Neuronal stem cell (in vitro differentiated cells): Measurements from ENCODE around the gene SNRNP40.
A peak's percentile ranks its signal among the peaks of the same experiment; 100 is the strongest.
"Not testable (repeated sequence)": the region's sequence is repeated elsewhere in the genome, so short reads cannot be mapped to it uniquely, and the experiment has no call there.

ENCODE experiments used
- DNase-seq: peaks from one replicate; pipeline ENCODE4 v3.0.0-alpha.2; 2013; ENCODE audit warnings: low spot score
- H2AFZ ChIP-seq: one replicate; pipeline ENCODE4 v1.6.1; 2013; ENCODE audit warnings: mild to moderate bottlenecking, low read length, inconsistent platforms
- H2AK5ac ChIP-seq: 2 replicates; pipeline ENCODE4 v1.6.1; 2013; ENCODE audit warnings: low read depth, mild to moderate bottlenecking, inconsistent platforms, low read length, moderate library complexity, mixed read lengths
- H2BK120ac ChIP-seq: 2 replicates; pipeline ENCODE4 v1.6.1; 2013; ENCODE audit warnings: low read depth, mild to moderate bottlenecking, inconsistent platforms, low read length, moderate library complexity, mixed read lengths
- H2BK12ac ChIP-seq: one replicate; pipeline ENCODE4 v1.6.1; 2013; ENCODE audit warnings: low read length, inconsistent platforms
- H2BK15ac ChIP-seq: 2 replicates; pipeline ENCODE4 v1.6.1; 2013; ENCODE audit warnings: mild to moderate bottlenecking, low read length, inconsistent platforms, mixed read lengths
- H2BK5ac ChIP-seq: one replicate; pipeline ENCODE4 v1.6.1; 2013; ENCODE audit warnings: inconsistent platforms, mild to moderate bottlenecking, low read length, moderate library complexity
- H3K14ac ChIP-seq: one replicate; pipeline ENCODE4 v1.6.1; 2013; ENCODE audit warnings: low read length, inconsistent platforms
- H3K18ac ChIP-seq: 2 replicates; pipeline ENCODE4 v1.6.1; 2013; ENCODE audit warnings: low read length, inconsistent platforms
- H3K23ac ChIP-seq: 2 replicates; pipeline ENCODE4 v1.6.1; 2013; ENCODE audit warnings: low read depth, mild to moderate bottlenecking, mixed read lengths, low read length, inconsistent platforms; ENCODE audit not compliant: poor library complexity
- H3K27ac ChIP-seq: replicated peaks from 3 replicates; pipeline ENCODE4 v1.5.1; 2013; ENCODE audit warnings: low read length, inconsistent platforms
- H3K27me3 ChIP-seq, 3 experiments: 2 replicates each; pipeline ENCODE4 v1.6.1; 2013; ENCODE audit warnings: low read length in 3 of 3, mild to moderate bottlenecking in 2 of 3, inconsistent platforms in 1 of 3, low read depth in 1 of 3, mixed read lengths in 1 of 3, moderate library complexity in 1 of 3; ENCODE audit not compliant: control insufficient read depth in 3 of 3, insufficient read depth in 3 of 3
- H3K36me3 ChIP-seq, 2 donors: replicated peaks in 1 of 2; 2 replicates each; pipeline ENCODE4 v1.6.1; 2013; ENCODE audit warnings: low read length in 2 of 2; ENCODE audit not compliant: control insufficient read depth in 2 of 2, insufficient read depth in 2 of 2
- H3K4ac ChIP-seq: 2 replicates; pipeline ENCODE4 v1.6.1; 2013; ENCODE audit warnings: inconsistent platforms, mild to moderate bottlenecking, low read length, moderate library complexity
- H3K4me1 ChIP-seq, 2 donors: 1 replicate in 1 of 2; 2 replicates in 1 of 2; pipeline ENCODE4 v1.6.1; 2013; ENCODE audit warnings: low read length in 2 of 2, low read depth in 1 of 2; ENCODE audit not compliant: control insufficient read depth in 2 of 2, insufficient read depth in 1 of 2
- H3K4me2 ChIP-seq: one replicate; pipeline ENCODE4 v1.6.1; 2013; ENCODE audit warnings: mild to moderate bottlenecking, low read length, inconsistent platforms; ENCODE audit not compliant: insufficient read depth, poor library complexity, severe bottlenecking
- H3K4me3 ChIP-seq, 2 donors: 2 replicates each; pipeline ENCODE4 v1.5.1; 2013; ENCODE audit warnings: low read length in 2 of 2, mild to moderate bottlenecking in 2 of 2, inconsistent platforms in 1 of 2, moderate library complexity in 1 of 2
- H3K79me1 ChIP-seq: one replicate; pipeline ENCODE4 v1.6.1; 2013; ENCODE audit warnings: low read depth, mild to moderate bottlenecking, inconsistent platforms, low read length, moderate library complexity
- H3K9ac ChIP-seq: one replicate; pipeline ENCODE4 v1.6.1; 2013; ENCODE audit warnings: mild to moderate bottlenecking, low read depth, low read length, inconsistent platforms; ENCODE audit not compliant: poor library complexity
- H3K9me3 ChIP-seq, 2 donors: replicated peaks in 1 of 2; 2 replicates each; pipeline versions ENCODE3 to v1.6.1; 2013; ENCODE audit warnings: low read length in 2 of 2, mild to moderate bottlenecking in 2 of 2, inconsistent platforms in 1 of 2, low read depth in 1 of 2, mixed read lengths in 1 of 2, moderate library complexity in 1 of 2; ENCODE audit not compliant: control insufficient read depth in 2 of 2, insufficient read depth in 1 of 2
- H4K8ac ChIP-seq: one replicate; pipeline ENCODE4 v1.6.1; 2013; ENCODE audit warnings: low read depth, mild to moderate bottlenecking, inconsistent platforms, low read length, moderate library complexity
- H4K91ac ChIP-seq: one replicate; pipeline ENCODE4 v1.6.1; 2013; ENCODE audit warnings: low read length, low read depth, mild to moderate bottlenecking, inconsistent platforms; ENCODE audit not compliant: poor library complexity
- WGBS, 2 donors: extraction: QIAGEN DNeasy Blood & Tissue Kit; methylation state at CpG; one replicate each; pipeline ENCODE4 v1.1.7; 2013; ENCODE audit warnings: missing lambda C conversion rate in 2 of 2, mixed read lengths in 1 of 2; ENCODE audit not compliant: insufficient read length in 2 of 2, insufficient replicate concordance in 1 of 2; ENCODE audit errors: extremely low coverage in 2 of 2; 5-methylcytosine and 5-hydroxymethylcytosine counted together

SNRNP40 gene

GRCh38 chr1:31266547-31266946 lies 30.0 kb downstream of the SNRNP40 start:
- no peak overlapping the region for H2BK12ac ChIP-seq
- no peak overlapping the region for H3K4me2 ChIP-seq
- no peak overlapping the region for H2BK5ac ChIP-seq
- H3K27ac ChIP-seq, result peak overlapping the region; percentile 20
- no peak overlapping the region for H3K14ac ChIP-seq
- no peak overlapping the region for H3K4ac ChIP-seq
- H2AK5ac ChIP-seq, result no peak overlapping the region
- peaks cover 22 to 100% of the 10 kb centered on the region in 2 donors for H3K36me3 ChIP-seq
- H3K27me3 ChIP-seq, result no peaks in the 10 kb centered on the region
- peaks cover 0 to 4% of the 10 kb centered on the region in 2 donors for H3K4me1 ChIP-seq
- no peak for DNase-seq
- no peaks in the 10 kb centered on the region for H3K9me3 ChIP-seq
- H2BK120ac ChIP-seq, result no peak overlapping the region
- no peak overlapping the region for H2AFZ ChIP-seq
- no peak overlapping the region for H4K8ac ChIP-seq
- no peaks in the 10 kb centered on the region for H3K79me1 ChIP-seq
- no CpG with 5 or more reads among the region's 2 CpGs for WGBS, 2 donors
- no peak overlapping the region for H4K91ac ChIP-seq
- no peak overlapping the region for H2BK15ac ChIP-seq
- H3K23ac ChIP-seq, result no peak overlapping the region
- no peak overlapping the region for H3K18ac ChIP-seq
- H3K4me3 ChIP-seq, result no peak overlapping the region
- H3K9ac ChIP-seq, result no peak overlapping the region

- H3K9me3 ChIP-seq, result no peaks in the 10 kb centered on the region
- H3K4me2 ChIP-seq, result no peak overlapping the region
- H3K18ac ChIP-seq, result no peak overlapping the region
- peaks cover 0 to 4% of the 10 kb centered on the region in 2 donors for H3K4me1 ChIP-seq
- H4K8ac ChIP-seq, result no peak overlapping the region
- no peak overlapping the region for H3K9ac ChIP-seq
- H3K23ac ChIP-seq, result no peak overlapping the region
- no CpG with 5 or more reads among the region's 1 CpG for WGBS, 2 donors
- no peak overlapping the region for H2AFZ ChIP-seq
- H3K27me3 ChIP-seq, result no peaks in the 10 kb centered on the region
- H3K36me3 ChIP-seq, result peaks cover 20 to 97% of the 10 kb centered on the region in 2 donors
- no peak overlapping the region for H3K4me3 ChIP-seq
- no peak for DNase-seq
- no peak overlapping the region for H2AK5ac ChIP-seq
- H3K79me1 ChIP-seq, result no peaks in the 10 kb centered on the region
- no peak overlapping the region for H2BK120ac ChIP-seq
- no peak overlapping the region for H2BK12ac ChIP-seq
- H3K27ac ChIP-seq, result no peak overlapping the region
- no peak overlapping the region for H2BK15ac ChIP-seq
- no peak overlapping the region for H4K91ac ChIP-seq
- H3K4ac ChIP-seq, result no peak overlapping the region
- no peak overlapping the region for H3K14ac ChIP-seq
- H2BK5ac ChIP-seq, result no peak overlapping the region
Measured at GRCh38 chr1:31264790-31265386, 31.7 kb downstream of the SNRNP40 start.

- no peak overlapping the region for H3K4me3 ChIP-seq
- H3K9me3 ChIP-seq, result no peaks in the 10 kb centered on the region
- no peaks in the 10 kb centered on the region for H3K79me1 ChIP-seq
- H3K4ac ChIP-seq, result no peak overlapping the region
- H3K9ac ChIP-seq, result no peak overlapping the region
- H3K23ac ChIP-seq, result no peak overlapping the region
- H3K27me3 ChIP-seq, result no peaks in the 10 kb centered on the region
- H3K36me3 ChIP-seq, result peaks cover 18 to 96% of the 10 kb centered on the region in 2 donors
- H2AFZ ChIP-seq, result no peak overlapping the region
- no peak overlapping the region for H2BK5ac ChIP-seq
- H2BK12ac ChIP-seq, result no peak overlapping the region
- no peak overlapping the region for H2BK15ac ChIP-seq
- H3K4me2 ChIP-seq, result no peak overlapping the region
- no peak for DNase-seq
- no peak overlapping the region for H4K91ac ChIP-seq
- H3K4me1 ChIP-seq, result peaks cover 0 to 4% of the 10 kb centered on the region in 2 donors
- WGBS, 2 donors, result no CpG with 5 or more reads among the region's 3 CpGs
- H2AK5ac ChIP-seq, result no peak overlapping the region
- no peak overlapping the region for H3K18ac ChIP-seq
- H2BK120ac ChIP-seq, result no peak overlapping the region
- no peak overlapping the region for H3K27ac ChIP-seq
- no peak overlapping the region for H4K8ac ChIP-seq
- no peak overlapping the region for H3K14ac ChIP-seq
Measured at GRCh38 chr1:31263408-31263807, 33.2 kb downstream of the SNRNP40 start.

GRCh38 chr1:31262393-31262792 lies 34.2 kb downstream of the SNRNP40 start:
- not testable (repeated sequence) for H3K4me1 ChIP-seq, H2AFZ ChIP-seq, H2AK5ac ChIP-seq, H2BK5ac ChIP-seq, H3K9ac ChIP-seq, H4K8ac ChIP-seq, H3K4ac ChIP-seq, H3K27ac ChIP-seq, H3K79me1 ChIP-seq, H3K14ac ChIP-seq, H3K9me3 ChIP-seq, H2BK120ac ChIP-seq, H3K4me2 ChIP-seq, H2BK12ac ChIP-seq, DNase-seq, H3K18ac ChIP-seq, H2BK15ac ChIP-seq, H4K91ac ChIP-seq, H3K23ac ChIP-seq, H3K4me3 ChIP-seq, H3K27me3 ChIP-seq
- WGBS, 2 donors, result no CpG with 5 or more reads among the region's 5 CpGs
- peaks cover 20 to 96% of the 10 kb centered on the region in 2 donors for H3K36me3 ChIP-seq
